Transverse colon (tissue), 4 donors: ENCODE results near the gene FGFBP1.
A peak's percentile ranks its signal among the peaks of the same experiment; 100 is the strongest.

Experiments
- EP300 ChIP-seq: sonication (generic); formaldehyde crosslinking; IDR thresholded peaks from one replicate; pipeline ENCODE4 v1.6.1; 2017; ENCODE audit warnings: antibody characterized with exemption, low read depth
- POLR2A ChIP-seq: fragments of 450-650 bp; IDR thresholded peaks from one replicate; pipeline ENCODE4 v1.6.1; 2016; ENCODE audit warnings: antibody characterized with exemption, mild to moderate bottlenecking, moderate library complexity
- POLR2AphosphoS5 ChIP-seq, 3 donors: sonication (generic); formaldehyde crosslinking; IDR thresholded peaks; one replicate each; pipeline ENCODE4 v1.6.1; 2016; ENCODE audit warnings: antibody characterized with exemption in 3 of 3
- TF ChIP-seq, protein P1 (sequence below), 5 experiments: fragments of 200-600 bp in 3 of 5; fragments of 450-650 bp in 2 of 5; sonication (generic) in 3 of 5; IDR thresholded peaks; 1 replicate in 2 of 5; 2 replicates in 3 of 5; pipeline ENCODE4 v1.5.1; 2016 to 2017; ENCODE audit warnings: antibody characterized with exemption in 5 of 5, inconsistent platforms in 3 of 5, mild to moderate bottlenecking in 2 of 5, moderate library complexity in 1 of 5

DNA sequence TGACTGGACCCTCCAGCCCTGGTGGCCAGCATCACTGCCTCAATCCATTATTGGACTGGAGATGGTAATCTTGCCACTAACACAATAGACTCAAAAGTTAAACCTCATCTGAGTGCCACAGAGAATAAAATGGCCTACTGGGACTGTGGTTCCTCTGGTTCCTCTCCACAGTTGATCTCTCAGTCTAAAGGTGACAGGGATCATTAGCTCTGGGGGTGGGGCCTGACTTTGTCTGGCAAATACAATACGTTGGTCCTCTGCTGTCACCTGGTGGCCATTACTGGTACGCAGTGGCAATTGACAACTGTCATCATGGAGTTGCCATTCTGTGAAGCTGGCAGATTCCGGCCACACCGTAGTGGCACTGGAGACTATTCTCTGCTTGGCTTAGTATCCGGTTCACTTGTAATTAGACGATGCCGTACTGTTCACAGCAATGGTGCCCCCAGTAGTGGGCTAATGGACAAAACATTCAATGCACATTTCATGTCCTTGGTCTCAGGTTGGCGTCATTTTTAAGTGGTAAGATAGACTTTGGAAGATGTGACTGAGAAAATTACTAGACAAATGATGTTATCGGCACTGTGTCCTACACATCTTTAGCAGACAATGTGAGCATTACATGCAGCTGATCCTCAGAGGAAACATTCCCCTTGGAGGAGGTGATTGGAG lies 17.8 kb upstream of the FGFBP1 start:
- no peak for TF ChIP-seq POLR2AphosphoS5 (IDR thresholded peaks at IDR 0.05)
- TF ChIP-seq, protein P1, sequence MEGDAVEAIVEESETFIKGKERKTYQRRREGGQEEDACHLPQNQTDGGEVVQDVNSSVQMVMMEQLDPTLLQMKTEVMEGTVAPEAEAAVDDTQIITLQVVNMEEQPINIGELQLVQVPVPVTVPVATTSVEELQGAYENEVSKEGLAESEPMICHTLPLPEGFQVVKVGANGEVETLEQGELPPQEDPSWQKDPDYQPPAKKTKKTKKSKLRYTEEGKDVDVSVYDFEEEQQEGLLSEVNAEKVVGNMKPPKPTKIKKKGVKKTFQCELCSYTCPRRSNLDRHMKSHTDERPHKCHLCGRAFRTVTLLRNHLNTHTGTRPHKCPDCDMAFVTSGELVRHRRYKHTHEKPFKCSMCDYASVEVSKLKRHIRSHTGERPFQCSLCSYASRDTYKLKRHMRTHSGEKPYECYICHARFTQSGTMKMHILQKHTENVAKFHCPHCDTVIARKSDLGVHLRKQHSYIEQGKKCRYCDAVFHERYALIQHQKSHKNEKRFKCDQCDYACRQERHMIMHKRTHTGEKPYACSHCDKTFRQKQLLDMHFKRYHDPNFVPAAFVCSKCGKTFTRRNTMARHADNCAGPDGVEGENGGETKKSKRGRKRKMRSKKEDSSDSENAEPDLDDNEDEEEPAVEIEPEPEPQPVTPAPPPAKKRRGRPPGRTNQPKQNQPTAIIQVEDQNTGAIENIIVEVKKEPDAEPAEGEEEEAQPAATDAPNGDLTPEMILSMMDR (IDR thresholded peaks at IDR 0.05), result peak; percentile 82 to 99 (median 90)
- TF ChIP-seq POLR2A, result no peak
- TF ChIP-seq EP300, result no peak
